Glutamatergic neuron (in vitro differentiated cells): ENCODE results near the gene CHTF8. TPM values are rescaled to one million over a fixed set of nuclear protein-coding genes. Genes with fewer than 3 reads are reported as not detected.
"Not testable (repeated sequence)": the region's sequence is repeated elsewhere in the genome, so short reads cannot be mapped to it uniquely, and the experiment has no call there.

Source experiments
- DNase-seq: peaks from one replicate; pipeline ENCODE4 v3.0.0; 2022
- H3K27ac Mint-ChIP-seq: one replicate; pipeline ENCODE4 v1.8.0; 2020; ENCODE audit warnings: mild to moderate bottlenecking, mixed read lengths, inconsistent platforms; ENCODE audit not compliant: unreplicated experiment
- H3K27me3 Mint-ChIP-seq: one replicate; pipeline ENCODE4 v1.8.0; 2020; ENCODE audit warnings: mild to moderate bottlenecking, moderate library complexity, mixed read lengths, inconsistent platforms; ENCODE audit not compliant: unreplicated experiment
- H3K36me3 Mint-ChIP-seq: one replicate; pipeline ENCODE4 v1.8.0; 2020; ENCODE audit warnings: mild to moderate bottlenecking, mixed read lengths, inconsistent platforms; ENCODE audit not compliant: unreplicated experiment
- H3K4me1 Mint-ChIP-seq: one replicate; pipeline ENCODE4 v1.8.0; 2020; ENCODE audit warnings: mild to moderate bottlenecking, low read depth, mixed read lengths, inconsistent platforms; ENCODE audit not compliant: unreplicated experiment
- H3K4me3 Mint-ChIP-seq: one replicate; pipeline ENCODE4 v1.8.0; 2020; ENCODE audit warnings: mild to moderate bottlenecking, mixed read lengths, inconsistent platforms; ENCODE audit not compliant: unreplicated experiment
- H3K9me3 Mint-ChIP-seq: one replicate; pipeline ENCODE4 v1.8.0; 2020; ENCODE audit warnings: mild to moderate bottlenecking, moderate library complexity, mixed read lengths, inconsistent platforms; ENCODE audit not compliant: unreplicated experiment
- total RNA-seq: library from RNA; stranded (reverse); fragmentation: NEBNext Ultra II Directional; extraction: Animal tissue kit (Norgen Biotek cat#: 25700); gene quantifications from one replicate; pipeline ENCODE4 v1.2.1, GENCODE V29; 2021; ENCODE audit not compliant: unreplicated experiment
- TF ChIP-seq, protein P1 (sequence below): fragments of 200-600 bp; sonication (generic); IDR thresholded peaks from one replicate; pipeline ENCODE4 v1.5.0; 2021; ENCODE audit not compliant: partially characterized antibody, unreplicated experiment

The CHTF8 gene
- total RNA-seq, 1 donor from 2014 or later = 116 TPM

DNA sequence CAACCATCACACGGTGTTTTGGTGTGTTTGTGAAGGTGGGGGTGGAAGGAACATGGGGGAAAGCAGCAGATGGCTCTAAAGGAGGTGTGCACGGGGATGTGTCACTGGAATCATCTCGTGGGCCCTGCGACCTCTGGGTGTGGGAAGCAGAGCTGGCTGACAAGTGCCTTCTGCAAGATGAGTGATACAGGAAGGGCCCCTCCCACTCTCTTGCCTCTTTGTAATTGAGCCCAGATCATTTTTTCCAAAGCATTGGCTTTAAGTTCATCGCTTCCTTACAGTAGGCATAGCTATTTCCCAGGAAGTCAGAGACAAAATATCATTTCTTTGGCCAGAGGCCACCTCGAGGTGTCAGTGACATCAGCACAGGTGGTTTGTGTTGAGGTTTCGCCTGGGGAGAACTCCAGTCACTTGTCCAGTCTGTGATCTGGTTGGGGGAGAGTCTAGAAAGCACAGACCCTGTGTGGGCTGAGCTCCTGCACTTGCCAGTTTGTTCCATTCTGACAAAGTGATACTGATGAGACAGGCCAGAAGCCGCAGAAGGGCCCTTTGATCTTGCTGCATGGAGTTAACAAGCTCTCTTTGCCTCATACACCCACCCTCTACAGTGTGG, 33.9 kb upstream of the CHTF8 start:
- TF ChIP-seq, protein P1, sequence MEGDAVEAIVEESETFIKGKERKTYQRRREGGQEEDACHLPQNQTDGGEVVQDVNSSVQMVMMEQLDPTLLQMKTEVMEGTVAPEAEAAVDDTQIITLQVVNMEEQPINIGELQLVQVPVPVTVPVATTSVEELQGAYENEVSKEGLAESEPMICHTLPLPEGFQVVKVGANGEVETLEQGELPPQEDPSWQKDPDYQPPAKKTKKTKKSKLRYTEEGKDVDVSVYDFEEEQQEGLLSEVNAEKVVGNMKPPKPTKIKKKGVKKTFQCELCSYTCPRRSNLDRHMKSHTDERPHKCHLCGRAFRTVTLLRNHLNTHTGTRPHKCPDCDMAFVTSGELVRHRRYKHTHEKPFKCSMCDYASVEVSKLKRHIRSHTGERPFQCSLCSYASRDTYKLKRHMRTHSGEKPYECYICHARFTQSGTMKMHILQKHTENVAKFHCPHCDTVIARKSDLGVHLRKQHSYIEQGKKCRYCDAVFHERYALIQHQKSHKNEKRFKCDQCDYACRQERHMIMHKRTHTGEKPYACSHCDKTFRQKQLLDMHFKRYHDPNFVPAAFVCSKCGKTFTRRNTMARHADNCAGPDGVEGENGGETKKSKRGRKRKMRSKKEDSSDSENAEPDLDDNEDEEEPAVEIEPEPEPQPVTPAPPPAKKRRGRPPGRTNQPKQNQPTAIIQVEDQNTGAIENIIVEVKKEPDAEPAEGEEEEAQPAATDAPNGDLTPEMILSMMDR = no peak
- Mint-ChIP-seq H3K4me3 (no peak overlapping the region), H3K36me3 (no peaks in the 10 kb centered on the region), H3K27ac (peak overlapping the region; percentile 2), H3K4me1 (peaks cover 3% of the 10 kb centered on the region), H3K27me3 (peaks cover 2% of the 10 kb centered on the region), H3K9me3 (no peaks in the 10 kb centered on the region)
- no peak for DNase-seq

GRCh38 chr16:69165584-69165983, 33.2 kb upstream of the CHTF8 start:
- Mint-ChIP-seq H3K4me1 (peaks cover 3% of the 10 kb centered on the region), H3K9me3 (no peaks in the 10 kb centered on the region), H3K4me3 (no peak overlapping the region), H3K36me3 (no peaks in the 10 kb centered on the region), H3K27ac (no peak overlapping the region), H3K27me3 (peaks cover 2% of the 10 kb centered on the region)
- TF ChIP-seq, protein P1 = no peak
- no peak for DNase-seq

- no peaks in the 10 kb centered on the region for H3K36me3 Mint-ChIP-seq
- TF ChIP-seq, protein P1 = no peak
- no peak for DNase-seq
- H3K27me3 Mint-ChIP-seq = no peaks in the 10 kb centered on the region
- H3K9me3 Mint-ChIP-seq = no peaks in the 10 kb centered on the region
- H3K27ac Mint-ChIP-seq = no peak overlapping the region
- H3K4me3 Mint-ChIP-seq = no peak overlapping the region
- no peaks in the 10 kb centered on the region for H3K4me1 Mint-ChIP-seq
Measured at GRCh38 chr16:69160192-69160591, 27.8 kb upstream of the CHTF8 start.

GRCh38 chr16:69157196-69157595, 24.8 kb upstream of the CHTF8 start:
- H3K4me3 Mint-ChIP-seq = no peak overlapping the region
- no peaks in the 10 kb centered on the region for H3K4me1 Mint-ChIP-seq
- peaks cover 2% of the 10 kb centered on the region for H3K9me3 Mint-ChIP-seq
- DNase-seq = no peak
- no peak overlapping the region for H3K27ac Mint-ChIP-seq
- H3K36me3 Mint-ChIP-seq = no peaks in the 10 kb centered on the region
- peaks cover 3% of the 10 kb centered on the region for H3K27me3 Mint-ChIP-seq
- TF ChIP-seq, protein P1 = no peak

DNA sequence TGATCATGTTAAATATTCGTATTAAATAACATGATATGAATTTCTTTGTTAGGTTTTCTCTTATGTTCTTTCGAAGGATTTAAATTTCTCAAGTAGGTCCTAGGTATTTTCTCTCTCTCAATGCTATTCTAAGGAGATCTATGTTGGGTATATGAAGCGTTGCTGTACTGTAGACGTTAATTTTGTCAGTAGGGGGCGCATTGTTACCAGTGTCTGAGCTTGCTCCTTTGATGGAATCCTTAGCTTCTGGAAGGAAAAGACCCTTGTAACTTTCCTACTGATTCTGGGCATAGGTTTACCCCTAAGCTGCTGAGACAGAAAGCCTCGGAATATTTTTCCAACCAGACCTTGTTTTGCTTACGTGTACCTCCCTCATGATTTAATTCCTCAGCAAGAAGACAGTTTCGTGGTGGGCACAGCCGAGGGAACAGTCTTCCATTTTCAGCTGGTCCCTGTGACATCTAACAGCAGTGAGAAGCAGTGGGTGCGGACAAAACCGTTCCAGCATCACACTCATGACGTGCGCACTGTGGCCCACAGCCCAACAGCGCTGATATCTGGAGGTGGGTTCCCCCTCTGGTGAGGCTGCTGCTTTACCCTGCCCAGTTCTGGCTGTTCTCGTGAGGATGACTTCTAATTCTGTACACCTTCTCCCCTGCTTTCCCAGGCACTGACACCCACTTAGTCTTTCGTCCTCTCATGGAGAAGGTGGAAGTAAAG, 17.9 kb upstream of the CHTF8 start:
- DNase-seq = peak; percentile 42
- no peaks in the 10 kb centered on the region for H3K36me3 Mint-ChIP-seq
- peaks cover 5% of the 10 kb centered on the region for H3K27me3 Mint-ChIP-seq
- peaks cover 4% of the 10 kb centered on the region for H3K9me3 Mint-ChIP-seq
- peak overlapping the region; percentile 34 for H3K4me3 Mint-ChIP-seq
- H3K4me1 Mint-ChIP-seq = peaks cover 8% of the 10 kb centered on the region
- no peak overlapping the region for H3K27ac Mint-ChIP-seq
- TF ChIP-seq, protein P1 = peak; percentile 77

GRCh38 chr16:69149621-69150020, 17.2 kb upstream of the CHTF8 start:
- not testable (repeated sequence) for H3K27ac Mint-ChIP-seq, H3K36me3 Mint-ChIP-seq, DNase-seq, H3K4me3 Mint-ChIP-seq, H3K27me3 Mint-ChIP-seq, H3K9me3 Mint-ChIP-seq, H3K4me1 Mint-ChIP-seq
